HL-60 (cell line): ENCODE results near the gene STT3B.

ENCODE experiments used
- POLR2AphosphoS5 ChIP-seq: IDR thresholded peaks from 2 replicates; pipeline ENCODE4 v1.6.1; 2012; ENCODE audit warnings: low read depth
- TF ChIP-seq, protein P1 (sequence below): IDR thresholded peaks from one replicate; pipeline ENCODE4 v1.5.1; 2011; ENCODE audit warnings: low read length, control low read depth, inconsistent platforms; ENCODE audit not compliant: insufficient read depth

DNA sequence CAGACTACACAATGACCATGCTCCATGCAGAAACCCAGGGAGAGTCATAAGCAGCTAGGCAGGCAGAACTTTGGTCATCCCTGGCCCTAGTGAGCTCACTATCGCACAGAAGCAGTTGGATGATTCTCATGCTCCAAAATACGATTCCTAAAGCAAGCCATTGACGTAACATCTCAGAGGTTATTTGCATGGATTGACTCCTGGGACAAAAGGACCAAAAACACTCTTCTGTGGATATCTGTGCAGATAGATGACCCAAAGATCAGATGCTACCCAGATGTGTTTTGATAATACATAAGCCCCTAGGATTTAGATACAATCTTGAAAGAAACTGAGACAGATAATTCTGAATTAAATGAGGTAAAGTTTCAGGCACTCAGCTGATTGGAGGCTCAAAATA lies 33.4 kb upstream of the STT3B start:
- no peak for TF ChIP-seq POLR2AphosphoS5
- TF ChIP-seq, protein P1, sequence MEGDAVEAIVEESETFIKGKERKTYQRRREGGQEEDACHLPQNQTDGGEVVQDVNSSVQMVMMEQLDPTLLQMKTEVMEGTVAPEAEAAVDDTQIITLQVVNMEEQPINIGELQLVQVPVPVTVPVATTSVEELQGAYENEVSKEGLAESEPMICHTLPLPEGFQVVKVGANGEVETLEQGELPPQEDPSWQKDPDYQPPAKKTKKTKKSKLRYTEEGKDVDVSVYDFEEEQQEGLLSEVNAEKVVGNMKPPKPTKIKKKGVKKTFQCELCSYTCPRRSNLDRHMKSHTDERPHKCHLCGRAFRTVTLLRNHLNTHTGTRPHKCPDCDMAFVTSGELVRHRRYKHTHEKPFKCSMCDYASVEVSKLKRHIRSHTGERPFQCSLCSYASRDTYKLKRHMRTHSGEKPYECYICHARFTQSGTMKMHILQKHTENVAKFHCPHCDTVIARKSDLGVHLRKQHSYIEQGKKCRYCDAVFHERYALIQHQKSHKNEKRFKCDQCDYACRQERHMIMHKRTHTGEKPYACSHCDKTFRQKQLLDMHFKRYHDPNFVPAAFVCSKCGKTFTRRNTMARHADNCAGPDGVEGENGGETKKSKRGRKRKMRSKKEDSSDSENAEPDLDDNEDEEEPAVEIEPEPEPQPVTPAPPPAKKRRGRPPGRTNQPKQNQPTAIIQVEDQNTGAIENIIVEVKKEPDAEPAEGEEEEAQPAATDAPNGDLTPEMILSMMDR: no peak
